Muscle layer of duodenum (tissue), 2 donors: Measurements from ENCODE around the gene TMEM63A.

ENCODE experiments used
- H3K27ac ChIP-seq: one replicate; pipeline ENCODE4 v1.7.0; 2013; ENCODE audit warnings: mild to moderate bottlenecking, low read length
- H3K27me3 ChIP-seq: one replicate; pipeline ENCODE4 v1.7.0; 2013; ENCODE audit warnings: low read depth, mild to moderate bottlenecking, control low read depth, low read length
- H3K36me3 ChIP-seq, 2 donors: one replicate each; pipeline ENCODE4 v1.7.0; 2013; ENCODE audit warnings: low read length in 2 of 2, control low read depth in 1 of 2, mild to moderate bottlenecking in 1 of 2; ENCODE audit not compliant: insufficient read depth in 2 of 2, control insufficient read depth in 1 of 2
- H3K4me1 ChIP-seq, 2 donors: one replicate each; pipeline ENCODE4 v1.7.0; 2013; ENCODE audit warnings: low read length in 2 of 2, mild to moderate bottlenecking in 2 of 2, control low read depth in 1 of 2, moderate library complexity in 1 of 2; ENCODE audit not compliant: insufficient read depth in 2 of 2, control insufficient read depth in 1 of 2
- H3K4me3 ChIP-seq, 2 donors: one replicate each; pipeline ENCODE4 v1.7.0; 2013; ENCODE audit warnings: low read length in 2 of 2, low read depth in 1 of 2, mild to moderate bottlenecking in 1 of 2
- H3K9me3 ChIP-seq, 2 donors: one replicate each; pipeline ENCODE4 v1.7.0; 2013; ENCODE audit warnings: low read length in 2 of 2, control low read depth in 1 of 2, mild to moderate bottlenecking in 1 of 2; ENCODE audit not compliant: control insufficient read depth in 1 of 2
- donor health status: healthy.

TMEM63A gene

DNA sequence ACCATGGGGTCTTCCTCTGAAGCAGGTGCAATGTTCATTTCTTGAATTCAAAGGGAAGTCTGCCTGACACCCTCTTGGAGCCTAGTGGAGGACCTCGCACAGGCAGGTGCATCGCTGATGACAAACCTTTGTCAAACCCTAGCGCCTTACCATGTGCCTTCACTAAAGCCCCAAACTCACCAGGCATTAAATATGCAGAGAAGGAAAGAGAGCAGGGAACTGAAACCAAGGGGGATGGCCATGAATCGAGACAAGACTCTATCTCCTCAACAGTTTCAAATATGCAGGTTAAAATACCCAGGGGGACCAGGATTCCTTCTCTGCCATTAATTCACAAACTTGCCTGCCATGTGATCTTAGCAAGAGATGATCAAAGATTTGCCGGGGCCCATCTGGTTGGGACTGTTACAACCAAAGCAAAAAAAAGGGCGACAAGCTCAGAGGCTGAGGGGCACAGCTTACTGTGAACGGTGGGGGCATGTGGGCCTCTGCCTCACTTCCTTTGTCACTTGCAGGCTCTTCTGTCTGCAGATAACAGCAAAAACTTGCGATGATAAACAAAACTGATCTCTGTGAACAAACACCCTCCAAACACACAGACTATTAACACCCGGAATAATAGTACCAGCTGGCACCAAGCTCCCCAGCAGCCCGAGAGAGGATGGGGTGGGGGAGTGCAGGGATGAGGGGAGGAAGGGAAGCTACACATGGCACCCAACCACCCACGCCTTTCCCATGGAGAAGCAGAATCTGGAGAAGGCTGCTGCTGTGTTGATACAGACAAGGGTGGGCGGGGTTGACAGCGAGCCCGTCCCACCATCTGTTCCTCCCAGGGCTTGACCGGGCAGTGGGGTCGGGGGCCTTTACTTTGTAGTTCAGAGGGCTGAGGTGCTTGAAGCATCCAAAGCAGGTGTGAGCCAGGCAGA lies 33.9 kb downstream of the TMEM63A start:
- H3K27ac ChIP-seq, result no peak overlapping the region
- H3K9me3 ChIP-seq, result no peaks in the 10 kb centered on the region
- H3K36me3 ChIP-seq, result peaks cover 57 to 63% of the 10 kb centered on the region in 2 donors
- H3K4me3 ChIP-seq, result no peak overlapping the region
- H3K27me3 ChIP-seq, result no peaks in the 10 kb centered on the region
- H3K4me1 ChIP-seq, result peaks cover 6 to 11% of the 10 kb centered on the region in 2 donors

GRCh38 chr1:225847610-225848009 lies 34.6 kb downstream of the TMEM63A start:
- no peaks in the 10 kb centered on the region for H3K9me3 ChIP-seq
- no peaks in the 10 kb centered on the region for H3K27me3 ChIP-seq
- H3K36me3 ChIP-seq, result peaks cover 54 to 63% of the 10 kb centered on the region in 2 donors
- H3K27ac ChIP-seq, result no peak overlapping the region
- H3K4me1 ChIP-seq, result peaks cover 6 to 11% of the 10 kb centered on the region in 2 donors
- H3K4me3 ChIP-seq, result no peak overlapping the region

DNA sequence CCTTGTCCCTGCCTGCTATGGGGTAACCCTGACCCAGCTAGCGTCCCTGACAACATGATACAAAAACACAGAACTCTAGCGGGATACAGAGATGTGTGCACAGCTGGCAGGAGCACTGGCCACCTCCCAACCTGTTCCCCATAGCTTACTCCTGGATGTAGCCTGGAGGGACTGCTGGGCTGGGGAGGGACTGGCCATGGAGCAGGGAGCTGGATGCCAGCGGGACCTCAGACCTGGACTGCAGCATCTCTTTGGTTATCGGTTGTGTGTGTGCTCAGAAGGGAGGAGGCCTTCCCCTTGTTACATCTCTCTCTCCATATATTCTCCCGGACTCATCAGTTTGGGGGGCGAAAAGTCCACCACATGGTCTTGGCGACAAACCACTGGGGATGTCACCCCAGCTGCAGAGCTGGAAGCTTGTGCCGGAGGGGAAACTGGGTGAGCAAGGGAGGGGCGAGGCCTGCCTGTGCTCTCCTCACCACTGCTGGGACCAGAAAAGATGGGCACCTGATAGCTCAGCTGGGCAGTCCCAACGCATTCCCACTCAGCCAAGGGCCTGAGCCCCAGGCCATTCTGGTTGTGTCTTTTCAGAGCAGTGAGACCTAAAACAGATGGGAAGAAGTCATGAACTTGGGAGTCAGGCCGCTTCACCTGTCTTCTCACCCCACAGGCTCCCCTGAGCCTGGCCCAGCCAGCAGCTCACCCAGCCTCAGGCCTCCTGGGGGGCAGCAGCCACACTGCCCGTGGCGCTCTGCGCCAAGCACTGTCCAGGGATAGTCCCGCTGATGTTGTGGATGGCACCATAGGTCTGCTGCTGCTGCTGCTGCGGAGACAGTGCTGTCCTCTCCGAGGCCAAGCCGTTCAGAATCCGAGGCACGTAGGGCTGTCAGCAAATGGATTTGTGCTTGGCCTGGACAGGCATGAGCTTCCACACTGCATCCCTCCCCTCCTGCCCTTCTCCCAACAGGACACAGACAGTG lies 35.6 kb downstream of the TMEM63A start:
- Histone ChIP-seq H3K27me3 (no peaks in the 10 kb centered on the region), H3K36me3 (peaks cover 56 to 58% of the 10 kb centered on the region in 2 donors), H3K27ac (no peak overlapping the region)

DNA sequence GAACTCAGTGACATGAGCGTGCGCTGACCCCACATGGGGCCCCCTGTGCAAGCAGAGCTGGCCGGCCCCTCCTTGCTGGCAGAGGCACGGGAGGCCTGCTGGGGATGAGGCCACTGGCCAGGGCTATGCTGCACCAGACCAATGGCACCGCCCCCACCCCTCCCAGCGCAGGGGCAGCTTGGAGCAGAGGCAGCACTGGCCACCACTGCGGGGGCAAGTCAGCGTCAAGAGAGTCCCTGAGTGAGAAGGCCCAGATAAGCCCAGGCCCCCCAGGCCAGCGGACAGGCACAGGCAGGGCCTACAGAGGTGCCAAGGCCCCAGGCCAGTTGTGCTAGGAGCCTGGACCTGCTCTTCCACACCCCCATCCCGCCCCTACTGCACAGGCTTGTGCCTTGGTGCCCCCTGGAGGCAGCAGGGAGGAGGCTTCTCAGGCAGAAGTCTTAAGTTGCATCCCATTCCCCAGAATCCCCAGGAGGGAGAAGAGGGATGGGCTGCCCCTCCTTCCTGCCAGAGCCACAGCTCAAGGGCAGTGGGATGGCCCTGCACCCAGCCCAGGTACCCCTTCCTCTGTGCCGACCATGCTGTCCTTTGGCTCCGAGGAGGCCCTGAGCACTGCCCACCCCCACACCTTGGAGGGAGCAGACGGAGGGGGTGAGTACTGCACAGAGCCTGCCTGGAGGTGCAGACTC lies 36.5 kb downstream of the TMEM63A start:
- H3K27ac ChIP-seq, result no peak overlapping the region
- peaks cover 6 to 11% of the 10 kb centered on the region in 2 donors for H3K4me1 ChIP-seq
- H3K4me3 ChIP-seq, result no peak overlapping the region
- no peaks in the 10 kb centered on the region for H3K9me3 ChIP-seq
- H3K36me3 ChIP-seq, result peaks cover 59% of the 10 kb centered on the region in 2 donors
- no peaks in the 10 kb centered on the region for H3K27me3 ChIP-seq

More for the DNA sequence above, 35.6 kb downstream of the TMEM63A start:
- Histone ChIP-seq H3K9me3 (no peaks in the 10 kb centered on the region), H3K4me1 (peaks cover 6 to 11% of the 10 kb centered on the region in 2 donors), H3K4me3 (no peak overlapping the region)

DNA sequence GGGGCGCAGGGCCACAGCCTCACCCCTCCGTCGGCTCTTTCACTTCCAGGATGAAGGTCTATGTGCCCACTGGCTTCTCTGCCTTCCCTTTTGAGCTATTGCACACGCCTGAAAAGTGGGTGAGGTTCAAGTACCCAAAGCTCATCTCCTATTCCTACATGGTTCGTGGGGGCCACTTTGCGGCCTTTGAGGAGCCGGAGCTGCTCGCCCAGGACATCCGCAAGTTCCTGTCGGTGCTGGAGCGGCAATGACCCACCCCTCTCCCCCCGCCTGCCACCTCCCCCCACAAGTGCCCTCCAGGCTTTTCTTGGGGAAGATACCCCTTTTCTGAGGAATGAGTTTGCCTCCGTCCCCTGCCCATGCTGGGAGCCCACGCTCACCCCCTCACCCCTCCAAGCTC lies 37.1 kb downstream of the TMEM63A start:
- no peak overlapping the region for H3K4me3 ChIP-seq
- H3K9me3 ChIP-seq, result no peaks in the 10 kb centered on the region
- H3K4me1 ChIP-seq, result peaks cover 6 to 11% of the 10 kb centered on the region in 2 donors
- H3K27me3 ChIP-seq, result no peaks in the 10 kb centered on the region
- H3K27ac ChIP-seq, result no peak overlapping the region
- peaks cover 63 to 65% of the 10 kb centered on the region in 2 donors for H3K36me3 ChIP-seq

GRCh38 chr1:225844236-225845061 lies 37.7 kb downstream of the TMEM63A start:
- H3K4me3 ChIP-seq, result no peak overlapping the region

DNA sequence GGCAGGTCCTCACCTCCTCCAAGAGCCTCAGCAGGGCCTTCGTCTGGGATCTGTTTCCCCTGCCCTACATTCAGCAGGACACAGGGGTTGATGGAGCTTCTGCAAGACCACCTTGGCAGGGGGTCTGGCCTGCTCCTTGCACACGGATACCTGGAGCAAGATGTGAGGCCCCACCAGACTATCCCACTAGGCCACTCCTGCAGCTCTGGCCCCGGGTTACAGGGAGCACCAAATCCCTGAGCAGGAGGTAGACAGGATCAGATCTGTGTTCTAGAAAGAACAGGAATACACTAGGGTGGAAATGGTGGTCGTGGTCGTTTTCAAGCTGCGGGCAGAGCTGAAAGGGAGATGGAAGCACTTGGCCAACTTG lies 38.8 kb downstream of the TMEM63A start:
- no peak overlapping the region for H3K4me3 ChIP-seq
- H3K9me3 ChIP-seq, result no peaks in the 10 kb centered on the region
- no peaks in the 10 kb centered on the region for H3K27me3 ChIP-seq
- H3K36me3 ChIP-seq, result peaks cover 68 to 78% of the 10 kb centered on the region in 2 donors
- H3K4me1 ChIP-seq, result peaks cover 5 to 11% of the 10 kb centered on the region in 2 donors
- H3K27ac ChIP-seq, result no peak overlapping the region

More at GRCh38 chr1:225844236-225845061, 37.7 kb downstream of the TMEM63A start:
- Histone ChIP-seq H3K36me3 (peaks cover 68 to 72% of the 10 kb centered on the region in 2 donors), H3K27ac (no peak overlapping the region), H3K4me1 (peaks cover 6 to 11% of the 10 kb centered on the region in 2 donors), H3K9me3 (no peaks in the 10 kb centered on the region), H3K27me3 (no peaks in the 10 kb centered on the region)

DNA sequence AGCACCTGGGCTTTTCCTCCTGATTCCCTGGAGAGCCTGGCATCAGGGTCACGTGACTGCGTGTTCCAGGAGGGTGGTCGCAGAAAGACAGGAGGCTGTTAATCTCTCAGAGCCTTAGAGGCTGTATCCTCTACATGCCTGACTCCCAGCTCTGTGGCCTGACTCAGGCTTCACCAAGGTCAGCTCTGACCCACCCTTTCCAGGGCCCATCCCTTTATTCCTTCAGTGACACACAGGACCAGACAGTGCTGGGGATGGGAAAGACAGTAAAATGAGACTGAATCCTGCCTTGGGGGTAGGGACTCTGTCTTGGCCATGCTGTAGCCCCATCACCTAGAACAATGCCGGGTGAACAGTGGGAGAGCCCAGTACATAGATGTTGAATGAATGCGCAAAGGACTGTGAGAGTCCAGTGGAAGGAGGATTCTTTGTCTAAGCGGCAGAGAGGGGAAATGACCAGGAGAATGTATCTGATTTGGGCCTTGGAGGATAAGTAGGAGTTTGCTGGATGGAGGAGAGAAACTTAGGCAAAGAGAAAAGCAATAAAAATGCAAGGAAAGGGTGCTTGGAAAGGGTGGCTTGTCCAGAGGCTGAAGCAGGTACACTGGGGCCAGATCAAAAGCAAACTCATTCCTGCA lies 39.3 kb downstream of the TMEM63A start:
- H3K36me3 ChIP-seq, result peaks cover 63 to 80% of the 10 kb centered on the region in 2 donors
- H3K27me3 ChIP-seq, result no peaks in the 10 kb centered on the region
- H3K4me3 ChIP-seq, result no peak overlapping the region
- H3K27ac ChIP-seq, result no peak overlapping the region
- peaks cover under 1 to 11% of the 10 kb centered on the region in 2 donors for H3K4me1 ChIP-seq
- no peaks in the 10 kb centered on the region for H3K9me3 ChIP-seq

GRCh38 chr1:225842074-225842473 lies 40.1 kb downstream of the TMEM63A start:
- Histone ChIP-seq H3K36me3 (peaks cover 57 to 74% of the 10 kb centered on the region in 2 donors), H3K9me3 (no peaks in the 10 kb centered on the region), H3K4me3 (no peak overlapping the region), H3K4me1 (peaks cover 0 to 11% of the 10 kb centered on the region in 2 donors), H3K27me3 (no peaks in the 10 kb centered on the region), H3K27ac (no peak overlapping the region)

GRCh38 chr1:225840713-225841112 lies 41.5 kb downstream of the TMEM63A start:
- Histone ChIP-seq H3K4me3 (no peak overlapping the region), H3K9me3 (no peaks in the 10 kb centered on the region), H3K27ac (no peak overlapping the region), H3K4me1 (peaks cover 0 to 13% of the 10 kb centered on the region in 2 donors), H3K36me3 (peaks cover 44 to 63% of the 10 kb centered on the region in 2 donors), H3K27me3 (no peaks in the 10 kb centered on the region)
